NCI-H2171 (cell line): ENCODE measurements around the gene SELENBP1.
"Not testable (repeated sequence)": the region's sequence is repeated elsewhere in the genome, so short reads cannot be mapped to it uniquely, and the experiment has no call there.

Experiments used
- DNase-seq: peaks from one replicate; lab custom pipeline; 2025; lab: John Stamatoyannopoulos, UW

The SELENBP1 gene

DNA sequence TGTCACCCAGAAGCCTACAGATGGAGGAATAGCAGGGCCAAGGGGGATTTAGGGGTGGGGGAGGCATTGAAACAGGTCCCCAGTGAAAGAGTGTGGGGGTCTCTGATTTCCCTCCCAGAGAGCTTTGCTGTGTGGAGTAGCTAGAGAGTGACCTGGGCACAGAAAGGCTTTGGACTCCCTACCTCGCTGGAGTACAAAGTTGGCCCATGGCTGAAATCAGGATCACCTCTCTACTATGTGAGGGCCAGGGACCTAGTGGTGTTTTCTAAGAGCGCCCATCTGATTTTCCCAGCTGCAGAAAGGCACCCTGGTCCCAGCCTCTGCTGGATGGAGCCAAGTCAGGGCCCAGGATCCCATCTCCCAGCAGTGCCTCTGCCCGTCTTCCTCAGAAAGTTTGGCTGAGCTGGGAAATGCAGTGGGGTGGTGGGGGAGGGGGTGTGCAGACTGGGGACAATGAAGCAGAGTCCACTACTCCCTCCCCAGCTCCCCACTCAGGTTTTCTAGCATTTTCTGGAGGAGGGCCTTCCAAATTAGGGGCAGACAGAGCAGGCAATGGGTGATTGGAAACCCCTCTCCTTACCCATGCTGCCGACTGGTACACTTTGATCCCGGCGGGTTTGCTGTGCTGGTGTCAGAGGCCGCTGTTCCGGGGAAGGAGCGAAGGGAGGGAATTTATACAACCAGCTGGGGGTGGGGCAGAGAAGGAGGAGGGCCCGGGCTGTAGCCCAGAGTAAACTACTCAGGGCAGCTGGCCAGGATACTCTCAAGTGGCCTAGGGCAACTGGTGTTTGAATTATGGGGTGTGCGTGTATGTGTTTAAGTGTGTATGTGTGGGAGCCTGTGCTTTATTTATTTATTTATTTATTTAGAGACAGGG lies at the start of gene SELENBP1:
SELENBP1 (minus strand) TSS at position 648 of the 877 bp plus-strand sequence; CDS start at position 584, 64 bp downstream.
- peak; percentile 26 for DNase-seq

DNA sequence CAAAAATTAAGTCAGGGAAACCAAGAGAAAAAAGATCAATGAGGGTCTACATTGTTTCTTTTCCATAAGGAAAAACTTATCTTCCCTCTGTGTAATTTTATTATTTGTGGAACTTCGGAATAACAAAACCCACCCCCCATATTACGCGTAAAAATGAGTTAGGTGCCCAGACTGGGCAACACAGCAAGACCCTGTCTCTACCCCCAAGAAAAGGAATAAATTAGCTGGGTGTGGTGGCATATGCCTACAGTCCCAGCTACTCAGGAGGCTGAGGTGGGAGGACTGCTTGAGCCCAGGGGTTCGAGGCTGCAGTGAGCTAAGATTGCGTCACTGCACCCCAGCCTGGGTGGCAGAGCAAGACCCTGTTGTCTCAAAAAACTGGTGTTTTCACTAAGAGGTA lies 47.3 kb upstream of the SELENBP1 start:
- DNase-seq = no peak

DNA sequence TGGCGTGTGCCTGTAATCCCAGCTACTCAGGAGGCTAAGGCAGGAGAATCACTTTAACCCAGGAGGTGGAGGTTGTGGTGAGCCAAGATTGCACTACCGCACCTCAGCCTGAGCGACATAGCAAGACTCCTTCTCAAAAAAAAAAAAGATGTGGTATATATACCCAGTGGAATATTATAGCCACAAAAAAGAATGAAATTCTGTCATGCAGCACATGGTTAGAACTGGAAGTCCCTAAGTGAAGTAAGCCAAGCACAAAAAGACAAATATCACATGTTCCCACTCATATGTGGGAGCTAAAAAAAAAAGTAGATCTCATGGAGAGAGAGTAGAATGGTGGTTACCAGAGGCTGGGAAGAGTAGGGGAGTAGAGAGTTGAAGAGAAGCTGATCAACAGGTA lies 45.6 kb upstream of the SELENBP1 start:
- no peak for DNase-seq

DNA sequence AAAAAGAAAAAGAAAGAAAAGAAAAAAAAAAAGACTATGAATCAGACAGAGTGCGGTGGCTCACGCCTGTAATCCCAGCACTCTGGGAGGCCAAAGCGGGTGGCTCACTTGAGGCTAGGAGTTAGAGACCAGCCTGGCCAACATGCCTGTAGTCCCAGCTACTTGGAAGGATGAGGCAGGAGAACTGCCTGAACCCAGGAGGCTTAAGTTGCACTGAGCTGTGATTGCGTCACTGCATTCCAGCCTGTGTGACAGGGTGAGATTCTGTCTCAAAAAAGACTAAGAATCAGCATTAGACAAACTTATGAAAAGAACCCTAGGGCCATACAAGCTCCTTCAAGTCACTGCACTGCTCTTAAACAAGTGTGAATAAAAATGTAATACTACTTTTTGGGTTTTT lies 43.7 kb upstream of the SELENBP1 start:
- no peak for DNase-seq

DNA sequence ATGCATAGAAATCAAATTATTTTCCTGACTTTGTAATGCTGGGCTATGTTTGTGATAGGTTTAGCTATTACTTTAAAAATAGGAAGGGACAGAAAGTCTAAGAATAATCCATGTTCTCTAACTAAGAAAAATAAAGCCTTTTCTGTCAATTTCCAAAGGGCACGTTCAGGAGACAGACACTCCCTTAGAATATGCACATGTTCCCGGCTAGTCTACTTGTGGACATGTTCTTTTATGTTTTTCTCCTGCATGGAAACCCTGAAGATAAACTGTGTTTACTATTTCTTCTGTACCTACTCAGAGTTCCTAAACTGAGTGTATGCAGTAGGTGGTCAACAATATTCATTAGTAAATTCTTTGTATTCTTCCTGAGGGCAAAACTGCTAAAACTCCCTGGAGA lies 39.4 kb upstream of the SELENBP1 start:
- no peak for DNase-seq

DNA sequence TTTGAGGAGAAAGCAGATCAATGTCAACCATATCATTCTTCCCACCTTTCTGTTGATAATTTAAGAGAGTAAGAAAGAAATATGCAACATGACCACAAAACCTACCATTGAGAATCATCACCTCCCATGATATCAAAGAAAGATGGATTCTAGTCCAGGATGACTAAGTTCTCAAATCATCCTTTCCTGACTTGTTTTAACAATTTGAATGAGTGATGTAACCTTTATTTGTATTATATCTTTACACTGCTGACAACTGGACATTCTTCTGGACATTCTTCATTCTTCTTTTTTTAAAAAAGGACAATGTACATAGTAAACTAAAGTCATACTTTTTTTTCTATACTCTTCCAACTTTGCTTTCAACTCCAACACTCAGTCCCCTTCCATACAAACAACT lies 36.4 kb upstream of the SELENBP1 start:
- DNase-seq = no peak

DNA sequence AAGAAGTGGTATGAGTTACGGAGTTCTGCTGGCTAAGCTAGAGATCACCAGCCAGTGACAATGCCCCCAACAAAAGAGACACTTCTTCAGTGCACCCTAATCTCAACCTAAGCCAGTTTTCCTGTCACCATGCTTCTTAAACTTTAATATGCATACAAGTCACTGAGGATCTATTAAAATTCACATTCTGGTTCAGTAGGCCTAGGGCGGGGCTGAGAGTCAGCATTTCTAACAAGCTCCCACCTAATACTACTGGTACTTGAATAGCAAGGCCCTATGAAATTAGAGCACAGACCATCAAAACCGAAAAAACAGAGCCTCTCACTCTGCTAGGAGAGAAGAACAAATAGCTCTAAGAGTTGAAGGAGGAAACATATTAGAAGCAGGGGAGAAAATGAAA lies 34.8 kb upstream of the SELENBP1 start:
- DNase-seq = no peak

DNA sequence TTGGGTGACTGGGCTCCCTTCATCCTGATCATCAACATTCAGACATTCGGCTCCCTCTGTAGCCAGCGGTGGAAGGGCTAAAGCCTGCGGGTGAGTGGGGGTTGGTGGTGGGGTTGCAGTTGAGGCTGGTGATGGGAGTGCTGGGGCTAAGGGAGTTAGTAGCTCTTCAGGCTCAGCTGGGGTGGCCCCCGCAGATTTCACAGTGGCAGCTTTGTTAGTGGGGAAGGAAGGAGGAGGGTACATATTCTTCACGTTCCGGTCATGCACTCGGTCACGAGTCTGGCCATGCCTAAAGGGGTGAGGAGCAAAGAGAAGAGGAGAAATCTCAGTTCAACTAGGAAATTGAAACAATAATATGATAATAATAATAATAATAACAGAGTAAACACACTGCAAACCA lies 33.7 kb upstream of the SELENBP1 start:
- no peak for DNase-seq

DNA sequence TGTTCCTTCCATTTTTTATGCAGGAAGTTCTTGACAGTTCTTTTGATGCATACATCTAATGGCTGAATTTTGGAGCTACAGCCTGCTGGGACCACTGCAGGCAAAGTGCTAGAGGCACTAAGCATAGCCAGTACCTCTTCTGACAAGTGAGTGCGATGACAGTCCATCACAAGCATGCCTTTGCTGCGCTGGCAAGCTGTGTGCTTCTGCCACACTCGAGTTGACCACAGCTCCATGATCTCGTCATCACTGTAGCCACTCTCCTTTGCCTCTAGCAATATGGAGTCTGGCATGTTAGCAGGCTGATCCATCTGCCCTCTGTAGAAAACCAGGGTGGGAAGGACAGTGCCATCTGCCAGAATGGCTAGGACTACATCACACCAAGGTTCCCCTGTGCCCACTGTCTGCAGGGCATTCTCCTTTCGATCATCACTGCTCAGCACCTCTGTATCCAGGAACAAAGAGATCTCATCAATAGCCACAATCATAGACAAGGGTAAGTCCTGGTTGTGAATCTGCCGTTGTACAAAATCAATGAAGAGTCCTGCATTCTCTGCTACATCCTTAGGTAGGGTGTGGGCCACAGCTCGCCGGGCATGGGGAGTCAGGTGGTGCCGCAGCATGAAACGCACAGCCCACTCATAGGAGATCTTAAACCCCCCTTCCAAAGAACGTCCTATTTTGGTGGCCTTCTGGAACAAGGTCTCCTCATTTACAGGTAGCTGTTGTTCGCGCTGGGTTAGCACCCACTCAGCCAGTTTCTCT lies 32.9 kb upstream of the SELENBP1 start:
- no peak for DNase-seq

DNA sequence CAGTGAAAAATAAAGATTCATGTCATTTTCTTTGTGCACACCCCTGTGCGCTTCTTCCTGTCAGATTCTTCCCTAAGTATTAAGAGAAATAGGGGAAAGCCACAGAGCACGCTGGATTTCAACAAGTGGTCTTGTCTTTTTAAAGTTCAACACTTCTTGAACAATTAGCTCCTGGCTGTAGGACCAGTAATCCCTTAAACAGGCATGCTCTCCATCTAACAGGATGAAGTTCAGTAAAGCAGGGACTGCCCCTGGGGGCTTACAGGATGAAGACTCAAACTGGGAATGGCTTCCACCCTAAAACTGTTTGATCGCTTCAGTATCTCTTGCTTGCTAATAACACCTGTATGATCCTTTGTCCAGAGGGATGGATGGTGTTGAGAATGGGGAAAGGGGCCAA lies 31.1 kb upstream of the SELENBP1 start:
- no peak for DNase-seq

DNA sequence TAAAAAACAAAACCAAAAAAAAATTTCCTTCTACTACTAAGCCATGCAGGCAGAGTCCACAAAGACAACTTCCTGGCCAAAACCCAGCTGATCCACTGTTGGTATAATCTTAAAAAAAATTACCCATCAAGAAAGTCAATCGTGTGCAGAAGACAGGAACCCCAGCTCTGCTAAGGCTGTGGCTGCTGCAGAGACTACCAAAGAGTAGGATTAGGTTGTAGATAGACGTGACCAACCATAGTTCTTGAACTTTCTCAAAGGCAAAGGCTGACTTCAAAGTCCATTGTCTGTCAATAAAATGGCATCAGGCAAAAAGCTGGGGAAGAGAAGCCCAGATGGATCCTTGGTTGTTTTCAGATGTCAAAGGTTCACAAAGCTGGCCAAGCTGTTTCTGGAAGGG lies 30.3 kb upstream of the SELENBP1 start:
- no peak for DNase-seq

DNA sequence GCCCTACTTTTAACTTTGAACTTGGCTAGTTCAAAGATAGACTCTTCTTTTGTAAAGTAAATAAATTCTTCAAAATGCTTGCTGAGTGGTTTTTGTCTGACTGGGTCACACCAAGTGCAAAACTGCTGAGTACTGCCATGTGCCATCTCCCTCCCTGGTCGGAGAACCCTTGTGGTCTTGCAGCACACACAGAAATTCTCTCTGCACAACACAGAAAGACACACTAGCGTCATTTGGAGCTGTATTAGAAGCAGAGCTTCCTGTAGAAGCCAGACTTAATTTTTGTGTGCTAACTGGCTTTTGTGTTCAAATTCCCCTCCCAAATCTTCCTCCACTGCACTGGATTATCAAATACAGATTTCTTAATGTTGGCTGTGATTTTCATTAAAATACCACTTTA lies 29.4 kb upstream of the SELENBP1 start:
- DNase-seq = no peak

DNA sequence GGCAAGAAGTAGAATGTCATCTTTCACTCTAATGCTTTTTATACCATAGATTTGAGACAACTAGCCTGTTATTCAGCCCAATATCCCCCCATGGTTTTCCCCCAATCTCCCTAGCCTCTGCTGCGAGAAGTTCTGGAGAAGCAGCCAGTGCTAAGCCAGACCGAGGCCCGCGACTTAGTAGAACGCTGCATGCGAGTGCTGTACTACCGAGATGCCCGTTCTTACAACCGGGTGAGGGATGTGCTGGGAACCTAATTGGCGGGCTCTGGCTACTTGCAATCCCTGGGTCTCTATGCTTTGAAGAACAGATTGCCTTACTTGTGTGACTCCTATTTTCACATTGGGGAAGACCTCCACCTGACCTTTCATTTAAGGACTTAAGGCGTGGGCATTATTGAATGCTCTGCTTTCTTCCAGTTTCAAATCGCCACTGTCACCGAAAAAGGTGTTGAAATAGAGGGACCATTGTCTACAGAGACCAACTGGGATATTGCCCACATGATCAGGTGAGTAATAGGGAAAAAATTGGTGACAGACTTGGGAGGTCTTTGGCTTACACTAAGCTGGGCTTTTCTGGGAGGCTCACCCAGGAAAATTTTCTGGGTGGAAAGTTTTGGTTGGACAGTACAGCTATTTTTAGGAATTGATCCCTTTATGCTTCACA lies 28.8 kb upstream of the SELENBP1 start:
- no peak for DNase-seq

DNA sequence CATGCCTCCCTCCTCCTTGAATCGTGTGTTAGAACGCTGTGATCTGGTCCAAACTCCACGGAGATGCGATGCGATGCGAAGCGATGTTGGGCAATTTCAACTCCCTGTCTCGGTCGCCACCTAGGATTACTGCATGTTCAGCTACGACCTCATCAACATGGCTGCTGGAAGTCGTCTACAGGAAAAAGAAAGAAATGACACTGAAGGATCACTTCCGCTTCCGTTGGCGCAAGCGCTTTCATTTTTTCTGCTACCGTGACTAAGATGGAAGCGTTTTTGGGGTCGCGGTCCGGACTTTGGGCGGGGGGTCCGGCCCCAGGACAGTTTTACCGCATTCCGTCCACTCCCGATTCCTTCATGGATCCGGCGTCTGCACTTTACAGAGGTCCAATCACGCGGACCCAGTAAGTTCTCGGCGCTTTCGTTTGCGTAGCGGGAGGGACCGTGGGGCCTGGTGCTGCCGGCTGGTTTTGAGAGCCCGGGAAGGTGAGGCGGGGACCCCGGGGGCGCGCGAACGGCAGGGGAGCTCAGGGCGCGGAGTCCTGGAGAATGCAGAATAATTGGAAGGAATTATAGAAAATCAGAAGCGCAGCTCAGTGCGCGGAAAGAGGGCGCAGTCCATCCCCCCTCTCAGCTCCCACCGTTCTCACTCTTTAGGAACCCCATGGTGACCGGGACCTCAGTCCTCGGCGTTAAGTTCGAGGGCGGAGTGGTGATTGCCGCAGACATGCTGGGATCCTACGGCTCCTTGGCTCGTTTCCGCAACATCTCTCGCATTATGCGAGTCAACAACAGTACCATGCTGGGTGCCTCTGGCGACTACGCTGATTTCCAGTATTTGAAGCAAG lies 27.0 kb upstream of the SELENBP1 start, which contains the start of gene PSMB4:
PSMB4 (plus strand) TSS at position 250 of the 848 bp plus-strand sequence; CDS start at position 265, 15 bp downstream.
- peak; percentile 89 for DNase-seq

DNA sequence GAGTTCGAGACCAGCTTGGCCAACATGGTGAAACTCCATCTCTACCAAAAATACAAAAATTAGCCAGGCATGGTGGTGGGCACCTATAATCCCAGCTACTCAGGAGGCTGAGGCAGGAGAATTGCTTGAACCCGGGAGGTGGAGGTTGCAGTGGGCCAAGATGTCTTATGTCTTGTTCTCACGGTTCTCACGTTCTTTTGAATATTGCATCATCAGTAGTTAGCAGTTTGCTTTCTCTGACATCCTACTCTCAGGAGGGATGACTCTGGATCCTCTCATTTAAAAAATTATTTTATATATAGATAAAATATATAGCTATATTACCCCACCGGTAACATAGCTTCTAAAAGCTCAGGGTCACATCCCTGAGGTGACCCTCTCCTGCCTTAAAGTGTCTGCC lies 23.8 kb upstream of the SELENBP1 start:
- not testable (repeated sequence) for DNase-seq

DNA sequence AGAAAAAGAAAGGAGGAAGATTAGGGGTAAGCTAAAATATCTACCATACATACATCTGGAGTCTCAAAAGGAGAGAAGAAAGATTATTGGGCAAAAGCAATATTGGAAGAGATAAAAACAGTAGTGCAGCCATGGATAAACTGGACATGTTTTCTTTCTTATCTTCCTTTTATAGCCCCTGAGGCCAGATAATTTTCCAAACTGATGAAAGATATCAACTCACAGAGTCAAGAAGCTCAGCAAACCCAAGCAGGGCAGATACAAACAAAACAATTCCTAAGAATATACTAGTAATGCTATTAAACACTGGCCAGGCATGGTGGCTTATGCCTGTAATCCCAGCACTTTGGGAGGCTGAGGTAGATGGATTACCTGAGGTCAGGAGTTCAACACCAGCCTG lies 21.1 kb upstream of the SELENBP1 start:
- DNase-seq = no peak

DNA sequence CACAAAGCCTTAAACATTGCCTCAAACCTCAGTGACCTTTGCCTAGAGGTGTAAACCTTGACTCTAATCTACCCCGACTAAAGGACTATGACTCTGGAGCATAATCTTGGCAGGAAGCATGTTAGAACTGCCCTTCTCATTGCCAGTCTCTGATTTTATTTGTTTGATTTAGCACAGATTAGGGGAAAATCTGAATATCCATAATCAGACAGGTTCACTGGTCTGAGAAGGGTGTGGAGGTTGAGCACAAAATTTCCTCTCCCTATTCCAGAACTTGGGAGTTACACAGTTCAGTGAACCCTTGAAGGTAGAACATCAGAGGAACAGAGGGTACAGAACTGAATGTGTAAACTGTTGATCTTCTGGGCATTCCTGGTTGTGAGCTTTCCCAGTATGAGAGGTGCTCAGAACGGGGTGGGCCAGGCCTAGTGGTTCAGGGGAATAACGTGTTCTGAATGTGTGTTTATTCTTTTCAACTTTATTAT lies 18.6 kb upstream of the SELENBP1 start:
- no peak for DNase-seq

DNA sequence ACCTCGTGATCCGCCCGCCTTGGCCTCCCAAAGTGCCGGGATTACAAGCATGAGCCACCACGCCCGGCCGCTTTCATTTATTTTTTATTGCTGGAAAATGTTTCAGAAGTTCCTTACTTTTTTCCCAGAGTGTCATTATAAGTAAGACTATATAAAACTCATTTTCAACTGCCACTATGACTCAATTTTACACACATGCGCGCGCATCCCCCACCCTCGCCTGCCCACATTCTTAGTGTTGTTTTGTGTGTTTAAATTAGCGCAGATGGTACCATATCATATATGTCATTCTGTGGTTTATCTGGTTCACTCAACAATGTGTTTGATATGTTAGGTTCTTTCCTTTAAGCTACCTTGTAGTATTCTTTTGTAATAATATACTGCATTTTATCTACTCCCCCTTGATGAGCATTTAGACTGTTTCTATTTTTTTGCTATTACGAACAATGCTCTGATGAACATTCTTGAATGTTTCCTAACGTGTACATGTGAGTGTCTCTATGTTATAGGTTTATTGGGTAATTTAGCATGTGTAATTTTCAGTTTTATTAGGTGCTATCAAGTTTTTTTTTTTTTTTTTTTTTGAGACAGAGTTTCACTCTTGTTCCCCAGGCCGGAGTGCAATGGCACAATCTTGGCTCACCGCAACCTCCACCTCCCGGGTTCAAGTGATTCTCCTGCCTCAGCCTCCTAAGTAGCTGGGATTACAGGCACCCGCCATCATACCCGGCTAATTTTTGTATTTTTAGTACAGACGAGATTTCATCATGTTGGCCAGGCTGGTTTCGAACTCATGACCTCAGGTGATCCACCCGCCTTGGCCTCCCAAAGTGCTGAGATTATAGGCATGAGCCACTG lies 17.9 kb upstream of the SELENBP1 start:
- not testable (repeated sequence) for DNase-seq

DNA sequence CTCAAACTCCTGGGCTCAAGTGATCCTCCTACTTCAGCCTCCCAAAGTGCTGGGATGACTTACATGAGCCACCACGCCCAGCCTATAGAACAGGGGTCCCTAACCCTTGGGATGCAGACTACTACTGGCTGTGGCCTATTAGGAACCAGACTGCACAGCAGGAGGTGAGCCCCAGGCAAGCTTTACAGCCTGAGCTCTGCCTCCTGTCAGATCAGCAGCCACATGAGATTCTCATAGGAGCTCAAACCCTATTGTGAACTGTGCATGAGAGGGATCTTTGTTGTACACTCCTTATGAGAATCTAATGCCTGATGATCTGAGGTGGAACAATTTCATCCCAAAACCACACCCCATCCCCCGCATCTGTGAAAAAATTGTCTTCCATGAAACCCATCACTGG lies 13.5 kb upstream of the SELENBP1 start:
- no peak for DNase-seq

DNA sequence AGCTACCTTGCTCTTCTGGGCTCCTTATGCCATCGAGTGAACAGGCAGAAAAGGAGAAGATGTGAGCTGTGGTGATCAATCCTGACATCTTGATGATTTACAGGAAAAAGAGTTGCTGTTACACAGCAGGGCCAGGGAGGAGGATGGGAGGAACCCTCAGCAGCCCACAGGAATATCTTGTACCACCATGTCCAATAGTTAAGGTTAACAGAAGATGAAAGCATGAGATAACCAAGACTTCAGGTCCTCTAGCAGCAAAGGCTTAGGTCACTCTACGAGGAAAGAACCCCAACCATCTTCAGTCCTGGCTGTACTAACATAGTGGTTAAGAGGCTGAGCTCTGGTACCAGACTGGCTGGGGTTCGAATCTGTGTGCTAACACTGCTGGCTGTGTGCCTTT lies 12.1 kb upstream of the SELENBP1 start:
- DNase-seq = no peak
